Activated CD8-positive, alpha-beta memory T cell treated with anti-CD3 and anti-CD28 coated beads, Interleukin-2, amount 50 U/mL, for 1 hour (primary cell): ENCODE measurements around the gene XPO6.
A peak's percentile ranks its signal among the peaks of the same experiment; 100 is the strongest.

ENCODE experiments used
- DNase-seq: peaks from one replicate; pipeline ENCODE4 v3.0.0-alpha.2; 2020; ENCODE audit errors: extremely low read depth

XPO6 gene

GRCh38 chr16:28156056-28156680, 55.6 kb downstream of the XPO6 start:
- no peak for DNase-seq

DNA sequence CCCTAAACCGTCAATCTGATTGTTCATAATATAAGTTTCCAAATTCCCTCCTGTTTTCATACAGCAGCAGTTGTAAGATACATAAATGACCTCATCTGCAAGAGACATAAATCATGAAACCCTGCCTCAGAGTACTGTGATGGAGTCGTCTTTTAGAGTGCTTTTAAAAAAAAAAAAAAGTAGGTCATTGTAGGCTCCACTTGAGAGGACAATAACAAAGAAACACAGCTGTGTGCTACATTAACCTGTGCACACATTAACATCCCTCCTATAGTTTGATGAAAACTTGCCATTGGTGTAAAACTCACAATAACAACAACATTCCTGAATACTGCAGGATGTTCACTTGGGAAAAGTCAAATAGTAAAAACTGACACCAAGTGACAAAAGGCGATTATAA, 56.5 kb downstream of the XPO6 start:
- no peak for DNase-seq

GRCh38 chr16:28151180-28151579, 60.6 kb downstream of the XPO6 start:
- DNase-seq, result no peak

GRCh38 chr16:28149011-28149888, 62.5 kb downstream of the XPO6 start:
- no peak for DNase-seq

DNA sequence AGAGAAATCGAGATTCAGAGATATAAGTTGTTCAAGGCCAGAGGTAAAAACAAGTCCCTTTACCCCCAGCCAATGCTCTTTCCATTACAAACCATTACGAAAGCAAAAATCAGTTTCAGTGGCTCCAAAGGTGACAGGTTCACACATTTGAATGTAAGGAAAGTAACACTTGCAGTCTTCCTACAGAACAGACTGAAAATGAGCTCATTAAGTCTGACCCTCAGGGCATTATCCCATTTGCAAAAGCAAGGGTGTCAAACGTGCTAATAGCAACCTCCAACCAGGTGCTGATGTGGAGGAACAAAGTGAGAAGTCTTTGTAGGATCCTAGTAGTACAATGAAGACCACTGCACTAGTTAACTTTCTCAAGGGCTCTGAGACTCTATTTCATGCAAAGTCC, 65.2 kb downstream of the XPO6 start:
- no peak for DNase-seq

DNA sequence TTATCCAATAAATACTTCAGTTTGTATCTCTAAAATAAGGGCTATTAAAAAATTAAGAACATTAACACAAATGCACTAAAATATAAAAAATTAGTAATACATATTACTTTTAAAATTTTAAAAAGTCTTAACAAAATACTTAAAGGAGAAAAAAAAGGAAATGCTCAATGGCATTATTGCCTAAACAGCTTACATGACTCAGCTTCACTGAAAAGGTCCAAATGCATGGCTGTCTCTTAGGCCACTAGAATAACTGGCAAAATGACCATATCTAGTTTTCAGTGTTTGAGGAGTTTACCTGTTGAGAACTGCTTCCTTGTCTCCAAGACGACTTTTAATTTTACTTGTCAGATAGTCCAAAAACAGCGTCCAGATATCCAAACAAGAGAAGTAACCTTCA, 66.0 kb downstream of the XPO6 start:
- no peak for DNase-seq

DNA sequence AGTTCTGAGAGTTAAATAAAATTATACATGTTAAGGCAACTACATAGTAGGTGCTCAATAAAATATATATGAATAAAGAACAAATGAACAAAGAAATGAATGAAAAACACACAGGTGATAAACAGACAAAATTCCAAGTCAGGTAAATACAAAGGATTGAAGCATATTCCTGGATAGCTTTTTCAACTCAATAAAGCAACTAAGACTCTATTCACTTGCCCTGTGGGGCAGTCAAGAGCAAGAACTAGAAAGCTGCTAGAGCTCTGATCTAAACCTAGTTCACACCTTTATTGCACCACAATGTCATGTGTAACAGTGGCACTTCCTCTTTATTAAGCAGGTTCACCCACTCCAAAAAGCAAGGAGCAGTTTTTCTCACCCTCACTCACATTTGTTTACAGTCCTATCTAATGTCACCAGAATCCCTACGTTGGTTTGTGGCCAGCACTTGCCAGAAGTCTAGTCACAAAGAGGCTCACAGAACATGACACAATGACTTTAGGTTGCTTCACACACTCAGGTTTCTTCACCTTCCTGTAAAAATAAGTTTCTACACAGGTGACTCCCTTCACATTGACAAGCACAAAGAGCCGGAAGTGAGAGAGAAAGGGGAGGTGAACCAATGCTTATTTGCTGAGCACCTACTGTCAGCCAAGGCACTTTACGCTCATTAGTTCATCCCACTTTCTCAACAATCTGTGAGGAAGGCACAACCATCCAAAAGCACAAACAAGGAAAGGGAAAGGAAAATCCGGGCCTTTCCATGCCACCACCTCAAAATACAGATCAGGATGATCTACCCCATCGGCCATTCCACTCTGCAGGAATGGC, 70.8 kb downstream of the XPO6 start:
- peak; percentile 68 for DNase-seq

DNA sequence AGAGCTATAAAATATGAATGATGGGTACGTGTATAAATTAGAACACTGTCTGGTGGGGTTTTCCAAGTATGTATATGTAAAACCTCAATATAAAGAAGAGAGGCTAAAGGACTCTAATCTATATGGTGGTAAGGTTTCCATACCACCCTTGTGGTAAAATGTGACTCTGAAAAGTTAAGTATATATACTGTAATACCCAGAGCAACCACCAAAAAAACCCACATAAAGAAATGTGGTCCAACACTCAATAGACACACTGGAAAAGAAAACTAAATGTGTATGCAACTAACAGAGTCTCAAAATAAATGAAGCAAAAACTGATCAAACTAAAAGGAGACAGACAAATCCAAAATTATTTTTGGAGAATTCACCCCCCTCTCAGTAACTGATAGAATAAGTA, 72.2 kb downstream of the XPO6 start:
- DNase-seq, result no peak

- DNase-seq, result no peak
Observed at GRCh38 chr16:28136751-28137434, 74.9 kb downstream of the XPO6 start.

DNA sequence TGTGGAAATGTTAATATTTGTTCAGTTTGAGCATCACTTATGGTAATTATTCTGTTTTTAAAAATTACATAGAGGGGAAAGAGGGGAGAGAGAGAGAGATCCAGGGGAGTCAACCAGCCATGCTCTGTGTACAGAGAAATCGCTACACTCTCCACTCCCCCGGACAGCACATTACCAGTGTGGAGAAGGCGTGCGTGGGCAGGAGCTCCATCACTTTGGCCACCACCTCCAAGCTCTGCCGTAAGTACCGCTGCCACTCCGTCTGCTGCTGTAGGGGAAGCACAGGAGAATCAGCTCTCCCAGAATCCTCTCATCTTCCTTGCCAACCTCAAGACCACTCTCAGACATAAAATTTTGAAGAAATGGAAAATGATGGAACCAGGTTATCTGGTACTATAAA, 78.1 kb downstream of the XPO6 start:
- DNase-seq, result no peak

DNA sequence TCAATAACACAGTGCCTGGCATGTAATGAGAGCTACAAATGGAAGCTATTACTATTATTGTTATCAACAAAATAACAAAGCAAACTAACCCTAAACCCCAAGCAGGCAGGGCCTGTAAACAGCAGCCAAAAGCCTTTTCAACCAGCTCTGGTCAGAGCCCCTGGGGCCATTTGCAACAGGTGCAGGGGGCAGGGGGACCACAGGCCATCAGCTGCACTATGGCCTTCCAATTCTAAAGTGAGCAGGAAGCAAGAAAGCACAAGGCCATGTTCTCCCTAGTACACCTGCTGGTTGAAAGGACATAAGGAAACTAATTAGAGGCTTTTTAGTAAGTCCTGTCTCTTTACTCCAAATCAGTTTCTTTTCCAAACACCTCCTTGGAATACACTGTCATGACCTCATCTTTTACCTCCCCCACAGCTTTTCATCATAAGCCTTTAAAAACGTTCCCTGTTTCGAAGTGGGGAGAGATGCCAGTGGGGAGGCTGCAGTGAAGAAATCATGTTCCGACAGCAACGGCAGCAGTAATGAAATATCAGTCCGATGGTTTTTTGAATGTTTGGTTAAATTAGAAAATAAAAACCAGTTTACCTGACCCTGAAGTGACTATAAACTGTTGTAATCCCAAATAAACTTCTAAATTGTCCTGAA, 79.9 kb downstream of the XPO6 start:
- DNase-seq, result no peak

- no peak for DNase-seq
Observed at GRCh38 chr16:28131181-28131580, 80.6 kb downstream of the XPO6 start.

DNA sequence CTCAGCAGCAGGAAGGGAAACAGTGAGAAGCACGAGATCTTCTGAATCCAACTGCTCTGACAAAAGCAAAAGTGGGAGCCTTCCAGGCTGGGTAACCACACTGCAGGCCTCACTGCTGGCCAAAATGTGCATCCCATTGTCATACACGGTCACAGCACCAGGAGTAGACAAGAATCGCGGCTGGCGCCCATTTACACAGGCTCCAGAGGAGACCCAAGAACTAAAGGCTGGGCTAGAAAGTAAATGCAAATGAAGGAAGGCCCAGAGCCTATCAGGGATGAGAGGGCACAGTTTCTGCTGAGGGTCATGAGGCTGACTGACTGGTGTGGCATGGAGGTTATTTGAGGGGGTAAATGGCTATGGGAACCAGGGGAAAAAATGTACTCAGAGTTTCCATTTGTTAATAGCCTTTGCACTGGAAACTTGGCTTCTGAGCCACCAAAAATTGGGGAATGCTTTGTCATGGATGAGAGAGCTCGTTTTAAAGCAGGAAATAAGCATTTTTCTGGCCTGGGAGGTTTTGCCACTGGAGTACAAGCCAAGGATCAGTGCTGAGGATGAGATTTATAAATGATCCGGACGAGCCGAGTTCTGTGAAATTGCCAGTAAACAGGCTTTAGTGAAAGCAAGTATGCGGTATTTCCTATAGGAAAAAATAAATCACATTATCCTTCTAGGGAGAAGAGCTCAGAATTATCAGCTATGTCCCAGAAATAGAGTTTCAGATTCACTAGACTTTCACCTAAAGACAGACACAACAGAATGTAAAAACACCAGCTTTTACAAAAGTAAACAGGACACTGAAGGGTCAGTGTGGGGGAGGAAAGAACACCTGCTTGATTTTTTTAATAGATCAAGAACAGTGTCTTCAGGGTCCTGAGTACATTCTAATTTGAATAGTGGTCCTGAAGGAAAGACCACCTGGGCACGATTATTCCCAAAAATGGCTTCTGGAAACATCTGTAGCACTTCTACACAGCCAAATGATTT, 81.4 kb downstream of the XPO6 start:
- DNase-seq, result no peak

DNA sequence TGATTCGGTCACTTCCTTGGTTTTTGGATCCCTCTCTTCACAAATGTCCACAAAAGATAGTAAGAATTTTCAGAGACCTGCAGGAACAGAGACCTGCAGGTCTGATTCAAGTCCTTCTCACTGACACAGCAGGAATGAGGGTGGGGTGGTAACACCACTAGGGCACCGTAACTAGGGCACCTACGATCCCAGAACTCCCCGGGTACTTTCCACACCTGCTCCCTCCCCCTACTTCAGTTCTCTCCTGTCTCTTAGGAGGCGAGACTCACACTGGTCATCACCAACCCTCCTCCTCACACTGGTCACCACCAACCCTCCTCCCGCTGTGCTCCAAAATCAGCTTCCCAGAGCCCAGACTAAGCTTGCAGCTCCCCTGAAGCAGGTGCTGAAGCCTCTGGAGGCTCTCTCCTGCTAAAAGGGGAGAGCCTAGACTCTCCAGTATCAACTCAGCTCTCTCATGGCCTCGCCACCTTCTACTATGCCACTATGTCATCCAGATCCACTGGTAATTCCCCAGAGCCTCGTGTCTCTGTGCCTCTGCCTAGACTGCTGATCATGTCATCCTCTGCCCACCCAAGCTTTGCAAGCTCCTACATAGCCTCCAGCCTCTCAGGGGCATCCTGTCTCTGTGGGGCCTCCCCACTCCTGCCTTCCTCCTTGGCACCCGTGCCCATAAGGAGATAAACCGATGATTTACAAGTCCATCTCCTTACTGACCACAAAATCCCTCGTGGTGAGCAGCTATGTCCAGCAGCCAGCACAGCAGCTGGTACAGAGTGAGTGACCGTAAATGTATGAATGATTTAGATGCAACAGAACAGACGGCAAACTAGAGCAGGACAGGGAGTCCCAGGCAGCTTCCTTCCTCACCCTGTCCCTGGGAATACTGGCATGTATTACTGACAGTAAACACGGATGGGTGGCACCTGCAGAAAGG, 84.8 kb downstream of the XPO6 start:
- DNase-seq, result no peak

- no peak for DNase-seq
Observed at GRCh38 chr16:28125592-28125991, 86.2 kb downstream of the XPO6 start.

DNA sequence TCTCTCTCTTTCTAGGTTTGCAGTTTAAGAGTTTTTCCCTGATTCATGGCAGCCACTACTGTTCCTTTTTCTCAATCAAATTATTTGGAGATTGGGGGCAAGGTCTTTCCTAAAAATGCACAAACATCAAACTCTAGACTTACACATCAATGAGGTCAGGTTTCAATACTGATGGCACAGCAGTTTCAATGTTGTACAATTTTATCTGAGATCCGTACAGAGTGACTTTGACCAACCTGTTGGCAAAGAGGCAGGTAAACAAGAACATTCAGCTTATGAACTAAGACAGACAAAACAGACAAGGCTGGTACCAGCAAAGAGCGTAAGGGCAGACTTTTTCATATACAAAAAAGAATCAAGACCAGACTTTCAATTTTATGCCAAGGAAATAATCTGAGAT, 90.2 kb downstream of the XPO6 start:
- no peak for DNase-seq

DNA sequence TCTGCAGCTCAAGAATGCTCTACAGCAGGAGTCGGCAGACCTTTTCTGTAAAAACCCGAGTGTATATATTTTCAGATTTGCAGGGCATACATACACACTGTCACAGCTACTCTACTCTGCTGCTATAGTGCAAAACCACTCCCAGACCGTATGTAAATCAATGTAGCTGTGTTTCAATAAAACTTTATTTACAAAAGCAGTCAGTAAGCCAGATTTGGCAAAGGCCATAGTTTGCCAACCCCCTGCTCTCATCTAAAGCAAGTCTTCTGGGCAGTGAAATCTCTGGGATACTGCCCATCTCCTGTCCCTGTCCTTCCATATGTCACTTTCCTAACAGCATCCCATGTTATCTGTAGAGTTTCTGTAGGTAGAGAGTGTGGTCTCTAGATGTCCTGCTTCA, 91.0 kb downstream of the XPO6 start:
- DNase-seq, result no peak

DNA sequence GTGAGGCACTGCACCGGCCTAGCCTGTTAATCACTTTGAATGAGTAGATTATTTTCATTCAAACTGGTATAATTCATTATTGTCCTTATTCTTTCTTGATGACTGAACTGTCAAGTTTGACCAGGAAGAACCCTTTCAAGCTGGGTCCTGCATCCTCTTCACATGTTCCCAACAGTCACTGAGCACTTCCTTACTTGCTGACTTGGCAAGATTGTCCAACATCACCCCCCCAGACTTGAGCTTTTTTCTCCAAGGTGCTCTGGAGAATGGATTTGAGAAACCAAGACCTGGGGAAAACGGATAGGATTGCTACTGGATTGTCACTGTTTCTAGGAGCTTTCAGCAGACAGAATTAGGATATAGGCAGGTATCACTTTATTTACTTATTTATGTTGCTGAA, 93.1 kb downstream of the XPO6 start:
- no peak for DNase-seq

DNA sequence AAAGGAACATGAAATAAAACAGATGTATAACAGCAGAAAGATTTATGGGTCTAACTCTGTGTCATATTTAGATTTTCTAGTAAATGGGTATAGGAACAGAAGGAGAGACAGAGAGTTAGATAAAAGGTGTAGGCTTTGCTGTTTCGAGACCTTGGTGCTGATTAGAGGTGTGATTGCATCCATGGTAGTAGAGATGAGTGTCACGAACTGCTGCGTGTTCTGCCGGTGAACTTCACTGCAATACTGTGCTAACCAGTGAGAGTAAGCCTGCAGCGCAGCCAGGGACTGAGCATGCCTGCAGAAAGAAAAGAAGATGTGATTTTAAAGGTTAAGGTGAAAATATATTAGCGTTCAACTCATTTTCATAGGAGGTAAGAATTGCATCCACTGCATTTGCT, 94.6 kb downstream of the XPO6 start:
- DNase-seq, result no peak
